NT2/D1 (cell line): ENCODE results near the gene ADAMTS20.
"Not testable (repeated sequence)": the region's sequence is repeated elsewhere in the genome, so short reads cannot be mapped to it uniquely, and the experiment has no call there.

ENCODE experiments used
- SUZ12 ChIP-seq: IDR thresholded peaks from 2 replicates; pipeline ENCODE4 v1.6.1; 2011; ENCODE audit not compliant: insufficient read length, insufficient read depth; ENCODE audit errors: extremely low read depth
- YY1 ChIP-seq: IDR thresholded peaks from 2 replicates; pipeline ENCODE4 v1.6.1; 2011; ENCODE audit not compliant: insufficient read length, insufficient read depth

GRCh38 chr12:43341785-43342313, 210.2 kb downstream of the ADAMTS20 start:
- not testable (repeated sequence) for TF ChIP-seq YY1, SUZ12
